Central memory CD4-positive, alpha-beta T cell (primary cell): Measurements from ENCODE around the gene PRMT5.
A peak's percentile ranks its signal among the peaks of the same experiment; 100 is the strongest.
"Not testable (repeated sequence)": the region's sequence is repeated elsewhere in the genome, so short reads cannot be mapped to it uniquely, and the experiment has no call there.

ENCODE experiments used
- DNase-seq: peaks from one replicate; pipeline ENCODE4 v3.0.0; 2022

Gene PRMT5

DNA sequence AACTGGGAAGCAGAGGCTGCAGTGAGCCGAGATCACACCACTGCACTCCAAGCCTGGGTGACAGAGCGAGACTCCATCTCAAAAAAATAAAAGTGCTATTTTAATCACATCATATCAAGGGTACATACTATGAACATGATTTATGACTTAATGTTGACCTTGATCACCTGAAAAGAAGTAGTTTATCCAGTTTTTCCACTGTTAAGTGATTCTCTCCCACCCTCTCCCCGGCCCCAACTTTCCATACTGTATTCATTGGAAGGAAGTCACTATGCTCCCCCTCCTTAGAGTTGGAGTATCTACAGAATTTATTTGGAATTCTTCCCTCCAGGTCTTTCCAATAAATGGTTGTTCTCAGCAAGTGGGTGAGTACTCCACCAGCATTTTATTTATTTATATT lies 3.0 kb upstream of the PRMT5 start:
- DNase-seq: no peak

DNA sequence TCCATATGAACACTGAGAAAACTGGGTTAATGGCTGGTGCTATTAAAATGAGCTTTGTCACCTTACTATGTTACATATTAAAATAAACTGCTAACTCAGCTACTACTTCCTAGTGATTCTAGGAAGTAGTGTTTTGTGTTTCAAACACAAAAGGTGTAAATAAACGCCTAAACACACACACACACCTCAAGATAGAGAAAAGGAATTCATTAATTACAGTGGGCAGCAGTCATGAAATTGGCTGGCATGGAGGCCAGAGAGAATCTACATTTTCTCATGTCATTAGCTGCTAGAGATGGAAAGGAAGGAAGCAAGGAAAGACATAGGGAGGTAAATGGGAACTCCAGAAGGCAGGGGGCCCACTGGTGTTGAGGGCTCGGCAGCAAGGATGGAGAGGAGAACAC lies 787 bp upstream of the PRMT5 start:
- DNase-seq: no peak

DNA sequence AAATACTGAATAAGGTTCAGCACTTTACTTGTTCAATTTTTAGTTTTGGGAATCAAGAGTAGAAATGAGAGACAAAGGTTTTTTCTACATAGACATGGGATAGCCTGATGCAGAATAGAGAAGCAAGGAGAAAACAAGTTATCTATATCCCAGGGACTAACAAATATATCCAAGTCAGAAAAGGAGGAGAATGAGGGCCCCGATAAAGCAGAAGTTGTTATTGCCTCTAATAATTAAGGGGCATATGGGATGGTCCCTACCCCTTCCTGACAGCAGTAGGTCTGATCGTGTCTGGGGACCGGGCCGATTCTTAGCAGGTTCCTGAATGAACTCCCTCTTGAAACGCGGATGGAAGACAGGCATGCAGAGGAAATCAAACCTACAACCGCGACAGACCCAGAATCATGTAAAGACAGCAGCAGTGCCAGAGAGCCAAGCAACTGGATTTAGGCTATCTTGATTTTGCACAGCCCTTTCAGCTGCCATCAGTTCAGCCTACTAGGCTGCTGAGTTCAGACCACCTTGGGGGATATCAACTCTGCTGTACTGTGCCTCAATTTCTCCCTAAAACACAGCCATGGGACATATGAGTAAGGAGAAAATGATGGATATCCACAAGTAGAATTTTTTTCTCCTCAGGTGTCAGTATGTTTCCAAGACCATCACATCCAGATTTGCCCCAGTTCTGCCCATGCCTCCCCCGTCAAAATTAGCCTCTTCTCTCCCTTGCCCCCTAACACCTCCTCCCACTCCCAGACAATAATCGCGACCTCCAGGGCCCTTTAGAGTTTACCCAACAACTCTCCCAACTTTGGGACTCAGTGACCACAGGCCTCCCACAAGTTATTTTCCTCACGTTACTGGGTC lies 706 bp downstream of the PRMT5 start:
- no peak for DNase-seq

DNA sequence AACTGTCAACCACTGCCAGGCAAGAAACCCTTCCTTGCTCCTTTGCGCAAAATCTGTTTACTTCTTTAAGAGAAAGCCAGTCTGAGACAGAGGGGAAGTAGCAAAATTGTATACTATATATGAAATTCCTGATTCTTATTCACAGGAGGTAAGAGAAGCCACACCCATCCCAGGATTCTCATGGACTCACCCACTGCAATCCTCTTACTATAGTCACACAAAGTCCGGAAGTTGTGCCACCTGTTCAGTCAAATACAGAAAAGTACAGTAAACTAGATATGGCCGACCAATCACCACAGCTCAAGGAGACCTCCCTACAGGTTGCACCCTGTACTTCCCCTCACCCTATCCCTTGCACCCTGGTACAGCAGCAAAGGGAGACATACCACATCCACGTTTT lies 2.9 kb downstream of the PRMT5 start:
- DNase-seq: no peak

DNA sequence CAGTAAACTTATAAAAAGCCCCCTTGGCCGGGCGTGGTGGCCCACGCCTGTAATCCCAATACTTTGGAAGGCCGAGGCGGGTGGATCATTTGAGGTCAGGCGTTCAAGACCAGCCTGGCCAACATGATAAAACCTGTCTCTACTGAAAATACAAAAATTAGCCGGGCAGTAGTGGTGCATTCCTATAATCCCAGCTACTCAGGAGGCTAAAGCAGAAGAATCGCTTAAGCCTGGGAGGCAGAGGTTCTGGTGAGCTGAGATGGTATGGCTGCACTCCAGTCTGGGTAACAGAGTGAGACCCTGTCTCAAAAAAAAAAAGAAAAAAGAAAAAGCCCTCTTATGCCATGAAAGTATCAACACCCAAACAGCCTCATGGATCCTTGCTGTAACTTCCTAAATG lies 3.7 kb downstream of the PRMT5 start:
- DNase-seq: no peak

DNA sequence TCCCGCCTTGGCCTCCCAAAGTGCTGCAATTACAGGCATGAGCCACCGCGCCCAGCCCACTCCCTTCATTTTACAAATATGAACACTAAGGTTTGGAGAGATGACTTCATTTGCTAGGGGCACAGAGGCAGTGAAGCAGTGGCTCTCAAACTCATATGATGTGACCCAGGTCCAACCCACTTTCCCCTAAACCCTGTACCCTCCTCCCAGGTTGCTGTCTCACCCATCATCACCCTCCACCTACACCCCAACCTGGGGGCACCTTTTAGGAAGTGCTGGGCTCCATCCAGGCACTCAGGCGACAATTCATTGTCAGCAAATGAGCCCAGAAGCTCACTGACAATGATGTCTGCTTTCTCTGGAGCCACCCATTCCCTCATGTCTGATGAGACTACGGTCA lies 5.4 kb downstream of the PRMT5 start:
- DNase-seq: no peak

DNA sequence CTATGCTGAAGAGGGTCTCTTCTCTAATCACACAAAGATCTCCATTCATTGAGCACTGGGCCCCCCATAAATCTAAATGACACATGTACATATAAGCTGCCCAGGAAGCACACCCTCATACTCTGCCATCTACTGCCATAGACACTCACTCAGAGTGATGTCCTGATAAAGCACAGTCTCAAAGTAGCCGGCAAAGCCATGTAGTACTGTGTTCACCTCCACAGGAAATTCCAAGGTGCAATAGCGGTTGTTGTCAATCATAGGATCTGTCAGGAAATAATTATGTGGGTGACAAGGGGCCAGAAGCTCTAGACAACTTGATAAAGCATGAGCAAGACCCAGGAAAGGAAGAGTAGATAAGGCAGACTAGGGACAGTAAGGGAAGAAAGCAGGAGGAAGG lies 6.9 kb downstream of the PRMT5 start:
- no peak for DNase-seq

DNA sequence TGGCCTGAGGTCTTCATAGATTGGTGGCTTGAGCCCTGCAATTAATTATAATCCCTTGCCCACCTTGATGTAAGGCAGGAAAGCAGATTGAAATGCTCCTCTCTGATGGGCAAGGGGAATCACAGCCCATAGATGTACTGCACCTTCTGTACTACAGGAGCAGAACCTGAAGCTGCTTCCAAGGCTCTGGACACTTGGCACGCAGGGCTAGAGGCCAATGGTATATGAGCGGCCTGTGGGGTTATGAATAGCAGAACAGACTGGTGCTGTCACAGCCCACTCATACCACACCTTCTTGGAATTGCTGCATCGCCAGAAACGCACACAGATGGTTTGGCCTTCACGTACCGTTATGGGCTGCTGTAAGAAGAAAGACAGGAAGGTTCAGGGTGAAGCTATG lies 8.5 kb downstream of the PRMT5 start:
- no peak for DNase-seq

DNA sequence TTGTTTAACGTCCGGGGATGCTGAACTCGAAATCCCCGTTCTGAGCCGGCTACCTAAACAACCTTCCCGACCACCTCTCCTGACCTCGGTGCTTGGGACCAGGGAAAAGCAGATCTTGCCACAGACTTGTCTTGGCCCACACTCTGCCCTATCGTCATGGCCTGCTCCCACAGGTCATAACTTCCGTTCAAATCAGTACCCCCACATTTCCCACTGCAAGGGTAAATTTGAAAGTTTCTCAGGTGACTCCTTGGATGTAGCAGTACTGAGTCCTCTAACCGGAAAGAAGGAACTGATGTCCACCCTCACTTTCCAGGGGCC lies 9.6 kb downstream of the PRMT5 start:
- DNase-seq: no peak

DNA sequence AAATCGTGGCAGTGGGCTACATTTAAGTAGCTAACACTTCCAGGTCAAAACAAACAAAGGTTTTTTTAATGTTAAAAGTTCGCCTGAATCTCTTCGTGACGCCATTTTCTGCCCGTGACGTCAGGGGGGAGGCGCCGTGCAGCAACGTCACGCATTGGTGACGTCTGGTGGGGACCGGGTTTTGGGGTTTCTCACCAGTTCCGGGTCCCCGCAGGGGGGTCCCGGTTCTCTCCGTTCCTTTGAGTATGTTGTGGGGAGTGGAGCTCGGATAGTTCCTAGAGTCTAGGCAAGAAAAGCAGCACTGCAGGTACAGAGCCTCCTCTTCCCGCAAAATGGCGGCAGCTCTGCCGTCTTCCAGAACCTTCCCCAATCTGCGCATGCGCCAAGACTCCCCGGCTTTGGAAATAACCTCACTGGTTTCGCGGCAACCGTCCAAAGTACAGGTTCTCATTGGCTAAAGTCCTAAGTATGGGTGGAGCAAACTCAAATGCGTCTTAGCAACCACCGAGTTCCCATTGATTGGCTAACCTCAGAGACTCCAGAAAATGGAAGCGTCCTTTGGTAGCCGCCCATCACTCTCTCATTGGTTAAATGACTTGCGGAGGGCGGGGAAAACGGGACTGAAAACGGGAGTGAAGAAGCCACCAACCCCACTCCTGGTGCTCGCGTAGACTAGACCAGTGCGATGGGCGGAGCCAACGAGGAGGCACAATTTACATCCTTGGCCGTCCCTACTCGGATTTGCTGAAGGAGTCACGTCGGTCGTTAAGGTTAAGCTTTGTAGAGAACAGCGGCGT lies 10.2 kb downstream of the PRMT5 start, which contains the start of gene RBM23:
Gene RBM23, minus strand, starts transcription at position 346 of the 797 bp plus-strand sequence.
- peak; percentile 100 for DNase-seq

DNA sequence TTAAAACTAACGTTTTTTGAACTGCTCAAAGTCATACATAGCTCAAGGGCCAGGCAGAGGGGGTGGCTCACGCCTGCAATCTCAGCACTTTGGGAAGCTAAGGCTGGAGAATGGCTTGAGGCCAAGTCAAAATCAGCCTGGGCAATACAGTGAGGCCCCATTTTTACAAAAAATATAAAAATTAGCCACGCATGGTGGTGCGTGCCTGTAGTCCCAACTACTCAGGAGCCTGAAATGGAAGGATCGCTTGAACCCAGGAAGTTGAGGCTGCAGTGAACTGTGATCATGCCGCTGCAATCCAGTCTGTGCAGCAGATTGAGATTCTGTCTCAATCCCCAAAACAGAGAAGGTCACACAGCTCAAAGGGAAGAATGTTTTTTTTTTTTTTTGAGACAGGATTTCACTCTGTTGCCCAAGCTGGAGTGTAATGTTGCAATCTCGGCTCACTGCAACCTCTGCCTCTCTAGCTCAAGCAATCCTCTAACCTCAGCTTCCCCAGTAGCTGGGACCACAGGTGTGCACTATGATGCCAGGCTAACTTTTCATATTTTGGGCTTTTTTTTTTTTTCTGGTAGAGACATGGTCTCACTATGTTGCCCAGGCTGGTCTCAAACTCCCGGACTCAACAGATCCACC lies 13.2 kb downstream of the PRMT5 start:
- no peak for DNase-seq

DNA sequence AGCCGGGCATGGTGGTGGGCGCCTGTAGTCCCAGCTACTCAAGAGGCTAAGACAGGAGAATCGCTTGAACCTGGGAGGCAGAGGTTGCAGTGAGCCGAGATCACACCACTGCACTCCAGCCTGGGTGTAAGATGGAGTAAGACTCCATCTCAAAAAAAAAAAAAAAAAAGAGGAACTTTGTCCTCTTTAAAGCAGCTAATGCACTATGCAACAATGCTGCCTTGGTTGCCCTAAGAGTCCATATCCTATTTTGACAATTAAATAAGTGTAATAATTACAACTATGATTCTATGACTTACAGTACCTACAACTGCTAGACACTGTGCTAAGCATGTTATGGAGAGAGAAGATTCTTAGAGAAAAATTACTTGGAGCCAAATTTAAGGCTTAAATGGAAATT lies 14.3 kb downstream of the PRMT5 start:
- not testable (repeated sequence) for DNase-seq

DNA sequence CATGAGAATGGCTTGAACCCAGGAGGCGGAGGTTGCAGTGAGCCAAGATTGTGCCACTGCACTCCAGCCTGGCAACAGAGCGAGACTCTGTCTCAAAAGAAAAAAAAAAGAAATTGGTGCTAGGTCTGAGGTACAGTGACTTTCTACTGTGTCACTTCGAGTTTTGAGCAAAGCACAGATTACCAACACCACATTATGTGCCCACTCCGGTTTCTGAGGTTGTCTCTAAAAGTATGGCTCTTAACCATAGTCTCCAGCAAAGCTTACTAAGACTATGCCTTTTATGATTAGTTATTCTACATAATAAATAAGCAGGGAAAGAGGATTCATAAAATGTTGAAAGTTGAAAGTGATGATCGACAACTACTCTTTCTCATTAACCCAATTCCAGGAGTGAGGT lies 18.3 kb downstream of the PRMT5 start:
- no peak for DNase-seq

DNA sequence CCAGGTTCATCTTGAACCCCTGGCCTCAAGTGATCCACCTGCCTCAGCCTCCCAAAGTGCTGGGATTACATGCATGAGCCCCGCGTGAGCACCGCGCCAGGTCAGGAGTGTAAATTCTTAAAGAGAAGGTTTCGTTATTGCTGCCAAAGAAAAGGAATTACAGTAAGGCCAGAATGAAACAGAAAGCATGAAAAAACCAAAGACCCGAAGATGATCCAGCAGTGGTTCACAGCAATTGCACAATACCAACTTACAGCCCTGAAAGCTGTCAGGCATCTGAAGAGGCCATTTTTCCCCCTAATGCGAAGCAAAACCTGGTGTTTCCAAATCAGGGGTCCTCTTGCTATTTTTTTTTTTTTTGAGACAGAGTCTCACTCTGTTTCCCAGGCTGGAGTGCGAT lies 20.6 kb downstream of the PRMT5 start:
- no peak for DNase-seq

DNA sequence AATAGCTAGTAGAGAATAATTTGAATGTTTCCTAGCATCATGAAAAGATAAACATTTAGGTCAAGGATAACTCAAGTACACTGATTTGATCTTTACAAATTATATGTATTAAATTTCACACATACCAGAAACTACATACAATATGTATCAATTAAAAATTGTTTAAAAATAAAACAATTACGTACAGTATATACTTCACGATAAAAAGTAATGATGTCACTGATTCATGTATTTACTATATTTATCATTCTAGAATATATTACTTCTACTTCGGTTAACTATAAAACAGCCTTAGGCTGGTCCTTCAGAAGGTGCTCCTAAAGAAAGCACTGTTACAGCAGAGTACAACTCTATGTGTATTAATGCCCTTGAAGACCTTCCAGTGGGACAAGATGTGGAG lies 21.7 kb downstream of the PRMT5 start:
- DNase-seq: no peak

DNA sequence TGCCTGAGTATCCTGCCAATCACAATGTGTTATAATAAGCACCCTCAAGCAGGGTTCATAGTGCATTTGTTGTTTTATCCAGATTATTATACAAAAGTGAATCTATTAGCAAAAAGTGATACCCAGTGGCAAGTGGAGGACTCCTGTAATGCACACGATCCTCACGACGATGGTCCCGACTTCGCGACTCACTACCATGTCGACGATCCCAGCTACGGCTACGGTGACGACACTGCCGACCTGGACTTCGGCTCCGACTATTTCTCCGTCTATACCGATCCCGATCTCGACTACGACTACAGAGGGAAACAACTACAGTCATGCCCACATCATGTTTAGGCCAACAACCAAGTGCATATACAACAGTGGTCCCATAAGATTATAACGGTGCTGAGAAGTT lies 23.1 kb downstream of the PRMT5 start:
- DNase-seq: no peak

DNA sequence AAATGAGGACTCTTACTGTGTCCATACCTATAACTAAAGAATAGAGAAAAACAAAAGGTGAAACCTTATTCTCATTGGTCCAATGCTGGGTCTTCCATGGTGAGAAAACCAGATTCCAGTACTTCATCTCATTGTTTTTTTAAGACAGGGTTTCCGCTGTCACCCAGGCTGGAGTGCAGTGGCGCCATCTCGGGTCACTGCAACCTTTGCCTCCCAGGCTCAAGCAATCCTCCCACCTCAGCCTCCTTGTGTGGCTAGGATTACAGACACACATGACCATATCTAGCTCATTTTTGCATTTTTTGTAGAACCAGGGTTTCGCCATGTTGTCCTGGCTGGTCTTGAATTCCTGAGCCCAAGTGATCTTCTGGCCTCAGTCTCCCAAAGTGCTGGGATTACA lies 23.5 kb downstream of the PRMT5 start:
- DNase-seq: no peak

DNA sequence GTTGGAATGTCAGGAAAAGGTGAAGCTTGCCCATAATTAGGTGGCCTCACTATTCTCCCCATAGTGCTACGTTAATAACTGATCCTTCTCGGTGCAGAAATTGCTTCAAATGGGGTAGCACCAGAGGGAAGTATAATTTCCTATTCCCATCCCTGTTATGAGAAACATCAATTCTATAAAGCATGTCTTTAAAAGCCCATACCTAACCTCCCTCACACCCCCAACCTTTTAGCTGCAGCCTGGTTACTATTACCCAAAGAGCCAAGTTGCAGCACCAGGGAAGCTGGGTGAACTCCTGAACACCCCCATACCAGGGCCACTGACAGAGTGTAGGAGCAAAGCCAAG lies 25.5 kb downstream of the PRMT5 start:
- no peak for DNase-seq

DNA sequence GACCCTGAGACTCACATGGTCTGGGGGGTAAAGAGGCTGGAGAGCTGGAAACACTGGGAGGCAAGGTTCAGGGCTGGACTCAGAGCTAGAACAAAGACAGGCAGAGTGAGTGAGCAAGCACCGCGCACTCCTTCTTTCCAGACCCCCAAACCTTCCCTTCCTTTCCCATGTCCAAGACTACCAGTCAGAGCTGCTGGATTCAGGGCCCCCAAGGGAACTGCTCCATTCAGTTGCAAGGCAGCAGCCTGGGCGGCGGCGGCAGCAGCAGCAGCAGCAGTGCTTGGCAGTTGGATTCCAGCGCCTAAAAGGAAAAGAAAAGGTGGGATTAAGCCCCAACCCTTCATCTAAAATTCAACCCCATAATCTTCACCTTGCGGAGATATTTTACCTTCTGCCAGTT lies 27.4 kb downstream of the PRMT5 start:
- DNase-seq: no peak

DNA sequence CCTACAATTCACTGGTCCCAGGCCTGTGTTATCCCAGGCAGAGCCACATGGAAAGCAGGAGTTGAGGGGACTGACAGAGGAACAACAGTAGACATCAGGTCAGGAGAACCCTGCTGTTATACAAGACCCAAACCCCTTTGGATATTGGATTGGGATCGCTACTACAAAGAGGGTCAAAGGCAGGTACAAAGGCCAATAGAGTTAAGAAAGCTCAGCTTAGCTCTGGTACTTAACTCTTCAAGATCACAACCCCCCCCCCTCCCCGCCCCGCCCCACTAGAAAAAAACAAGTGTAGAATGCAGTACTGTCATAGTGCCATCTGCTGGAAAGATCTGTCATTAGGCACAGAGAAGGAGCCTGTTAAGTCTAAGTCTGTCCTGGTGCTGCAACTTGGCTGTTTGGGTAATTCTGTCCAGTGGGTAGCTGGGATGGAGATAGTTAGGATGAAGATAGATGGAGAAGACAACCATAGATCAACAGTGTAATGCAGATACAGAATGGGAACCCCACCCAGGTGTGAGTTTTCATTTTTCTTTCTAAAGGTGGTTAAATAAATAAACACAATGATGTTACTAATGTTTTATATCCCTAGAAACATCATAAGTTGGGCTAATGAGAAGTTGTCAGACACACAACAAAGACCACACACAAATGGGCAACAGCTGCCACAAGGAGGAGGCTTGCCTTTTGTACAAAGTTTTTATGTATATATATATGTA lies 28.9 kb downstream of the PRMT5 start:
- DNase-seq: peak; percentile 60

DNA sequence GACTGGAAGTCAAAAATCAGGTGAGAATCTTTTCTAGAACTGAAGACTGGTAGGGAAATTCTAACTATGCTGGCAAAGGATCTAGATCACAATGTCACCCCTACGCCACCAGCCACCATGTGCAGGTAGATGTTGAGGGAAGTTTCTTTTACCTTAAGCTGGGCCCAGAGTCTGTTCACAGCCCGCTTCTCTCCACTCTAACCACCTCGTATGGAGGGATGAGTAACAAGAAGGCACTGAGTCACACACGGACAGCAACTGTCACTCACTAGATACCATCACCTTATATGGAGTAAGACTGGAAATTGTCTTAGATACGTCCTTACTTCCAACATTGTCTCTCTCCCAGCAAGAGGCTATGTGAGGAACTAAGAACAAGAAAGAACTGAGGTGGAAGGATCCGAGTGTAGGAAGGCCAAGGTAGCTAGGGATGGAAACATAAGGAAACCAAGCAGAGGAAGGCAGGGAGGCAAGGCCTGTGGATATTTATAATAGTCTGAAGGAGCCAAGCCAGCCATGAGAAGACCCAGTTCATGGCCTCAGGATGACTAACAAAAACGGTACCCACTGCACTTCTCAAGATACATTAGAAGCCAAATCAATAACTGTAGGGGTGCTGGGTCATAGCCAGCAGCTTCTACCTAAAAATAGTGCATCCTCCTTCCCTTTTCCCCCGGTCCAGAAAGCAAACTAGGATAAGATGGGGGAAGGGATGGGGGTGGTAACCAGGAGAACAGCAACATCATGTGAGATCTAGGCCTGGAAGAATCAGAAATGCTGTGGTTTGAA lies 30.7 kb downstream of the PRMT5 start:
- no peak for DNase-seq

DNA sequence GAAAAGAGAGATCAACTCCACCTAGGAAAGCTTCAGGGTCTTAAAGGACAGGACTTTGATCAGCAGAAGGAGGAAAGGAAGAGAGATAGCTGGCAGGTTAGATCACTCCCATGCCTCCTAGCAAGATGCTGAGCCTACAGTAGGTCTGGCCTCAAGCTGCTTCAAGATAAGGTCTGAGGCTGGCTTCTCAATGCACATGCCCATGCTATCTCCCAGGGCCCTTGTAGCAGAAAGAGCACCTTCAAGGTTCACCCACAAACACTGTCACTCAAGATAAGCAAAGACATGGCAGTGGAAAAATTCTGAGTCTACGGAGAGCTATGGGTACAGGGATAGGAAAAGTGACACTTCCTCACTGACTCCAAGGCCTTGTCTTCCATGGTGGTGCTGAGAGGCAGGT lies 31.8 kb downstream of the PRMT5 start:
- no peak for DNase-seq

DNA sequence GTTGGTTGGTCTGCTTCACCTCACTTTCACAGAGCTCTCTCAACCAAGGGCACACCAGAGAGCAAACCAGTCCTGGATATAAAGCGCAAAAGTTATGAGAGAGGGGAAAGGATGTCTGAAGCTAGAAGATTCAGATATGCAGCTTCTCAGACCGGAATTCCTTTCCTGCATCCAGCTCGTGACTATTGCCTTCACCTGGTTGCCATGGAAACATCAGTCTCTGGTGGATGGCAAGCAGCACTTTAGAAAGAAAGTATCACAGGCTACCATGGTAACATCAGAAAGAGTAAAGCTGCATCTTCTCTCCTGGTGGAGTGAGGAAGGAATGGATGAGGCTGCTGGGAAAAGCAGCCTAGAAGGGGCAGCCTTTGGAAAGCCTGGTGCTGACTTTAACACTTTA lies 32.4 kb downstream of the PRMT5 start:
- DNase-seq: no peak
